ENCODE results near the gene SANBR.

Gene SANBR

DNA sequence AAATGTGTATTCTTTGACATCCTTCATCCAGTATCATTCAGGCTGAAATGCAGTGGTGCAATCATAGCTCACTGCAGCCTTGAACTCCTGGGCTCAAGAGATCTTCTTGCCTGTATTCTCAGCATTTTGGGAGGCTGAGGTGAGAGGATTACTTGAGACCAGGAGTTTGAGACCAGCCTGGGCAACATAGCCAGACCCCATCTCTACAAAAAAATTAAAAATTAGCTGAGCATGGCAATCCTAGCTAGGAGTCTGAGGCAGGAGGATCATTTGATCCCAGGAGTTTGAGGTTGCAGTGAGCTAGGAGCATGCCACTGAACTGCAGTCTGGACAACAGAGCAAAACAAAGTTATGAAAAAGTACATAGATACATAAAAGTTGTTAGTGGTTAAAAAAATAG is 24.1 kb downstream of the SANBR start:
- no peak overlapping the region for H3K4me3 ChIP-seq (ENCODE audit: low read length)
- TF ChIP-seq CTCF (IDR thresholded peaks at IDR 0.05; ENCODE audit: insufficient read depth, low read depth, low read length, missing control alignments) = no peak
- DNase-seq (ENCODE audit: low read depth) = no peak

GRCh38 chr2:61090386-61090921 is 24.8 kb downstream of the SANBR start:
- peak; percentile 1 for DNase-seq (ENCODE audit: low read depth)
- TF ChIP-seq CTCF (IDR thresholded peaks at IDR 0.05; ENCODE audit: insufficient read depth, low read depth, low read length, missing control alignments) = no peak
- H3K4me3 ChIP-seq (ENCODE audit: low read length) = no peak overlapping the region

- peak; percentile 11 for DNase-seq (ENCODE audit: low read depth)
- TF ChIP-seq CTCF (IDR thresholded peaks at IDR 0.05; ENCODE audit: insufficient read depth, low read depth, low read length, missing control alignments) = no peak
- no peak overlapping the region for H3K4me3 ChIP-seq (ENCODE audit: low read length)
Observed at GRCh38 chr2:61091485-61091884, 25.8 kb downstream of the SANBR start.

GRCh38 chr2:61096438-61096837 is 30.8 kb downstream of the SANBR start:
- TF ChIP-seq CTCF (IDR thresholded peaks at IDR 0.05; ENCODE audit: insufficient read depth, low read depth, low read length, missing control alignments) = no peak
- no peak for DNase-seq (ENCODE audit: low read depth)
- H3K4me3 ChIP-seq (ENCODE audit: low read length) = no peak overlapping the region

DNA sequence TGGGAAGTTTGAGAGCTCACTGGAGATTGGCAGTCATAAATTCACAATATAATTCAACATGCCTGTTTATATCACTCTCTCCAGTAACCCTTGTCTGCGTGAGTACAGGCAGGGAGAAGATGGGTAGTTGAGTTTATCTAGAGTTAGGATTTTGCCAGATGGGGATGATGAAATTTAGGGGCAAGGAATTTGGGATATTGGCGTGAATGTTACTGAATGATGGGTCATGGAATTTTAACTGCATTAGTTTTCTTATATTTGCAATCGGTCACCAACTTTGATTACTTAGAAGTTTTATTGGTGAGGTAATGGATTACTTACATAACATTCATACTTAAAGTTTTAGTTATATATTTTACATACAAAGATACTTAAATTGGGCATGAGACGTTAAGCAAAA is 35.1 kb downstream of the SANBR start:
- H3K4me3 ChIP-seq (ENCODE audit: low read length) = no peak overlapping the region
- no peak for TF ChIP-seq CTCF (IDR thresholded peaks at IDR 0.05; ENCODE audit: insufficient read depth, low read depth, low read length, missing control alignments)
- no peak for DNase-seq (ENCODE audit: low read depth)

DNA sequence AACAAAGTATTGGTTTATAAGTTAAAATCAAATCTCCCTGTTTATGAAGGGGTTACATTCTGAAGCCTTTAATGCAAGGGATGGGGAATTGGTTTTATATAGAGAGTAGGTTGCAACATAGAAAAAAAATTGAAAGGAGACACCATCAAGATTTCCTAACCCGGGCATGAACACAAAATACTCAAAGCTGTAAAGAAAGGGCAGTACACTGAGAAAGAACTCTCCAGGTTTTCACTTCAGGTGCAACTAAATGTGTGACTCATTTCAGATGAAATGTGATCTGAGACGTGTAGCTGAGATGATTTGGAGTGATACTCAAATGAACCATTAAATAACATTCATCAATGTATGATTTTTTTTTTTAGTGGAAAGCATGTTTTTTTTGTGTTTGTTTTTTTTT is 43.6 kb downstream of the SANBR start:
- no peak overlapping the region for H3K4me3 ChIP-seq (ENCODE audit: low read length)
- TF ChIP-seq CTCF (IDR thresholded peaks at IDR 0.05; ENCODE audit: insufficient read depth, low read depth, low read length, missing control alignments) = no peak
- DNase-seq (ENCODE audit: low read depth) = peak; percentile 48

GRCh38 chr2:61111708-61112107 is 46.0 kb downstream of the SANBR start:
- no peak for TF ChIP-seq CTCF (IDR thresholded peaks at IDR 0.05; ENCODE audit: insufficient read depth, low read depth, low read length, missing control alignments)
- H3K4me3 ChIP-seq (ENCODE audit: low read length) = no peak overlapping the region
- DNase-seq (ENCODE audit: low read depth) = no peak

All from epithelial cell of esophagus (primary cell).